HEK293 (cell line): Measurements from ENCODE around the gene KIF25.

Source experiments
- CTCF ChIA-PET: fragments of 350-600 bp; formaldehyde crosslinking; extraction: SDS; loops from one replicate; lab custom pipeline; 2021; ENCODE audit warnings: antibody characterized with exemption; lab: Yijun Ruan, JAX
- POLR2A ChIA-PET: fragments of 300-600 bp; formaldehyde crosslinking; extraction: SDS; loops from one replicate; lab custom pipeline; 2020; ENCODE audit warnings: antibody characterized with exemption, inconsistent platforms; lab: Yijun Ruan, JAX
- H3K27ac ChIP-seq: fragments of 200-500 bp; sonication (Bioruptor generic); 2 replicates; pipeline ENCODE4 v1.5.1; 2014; ENCODE audit warnings: low read depth, low read length, control low read depth, inconsistent platforms; ENCODE audit errors: extremely low read depth
- H3K36me3 ChIP-seq, 2 experiments: fragments of 200-500 bp in 1 of 2; sonication (Bioruptor generic) in 1 of 2; 1 replicate in 1 of 2; 2 replicates in 1 of 2; pipeline ENCODE4 v1.5.1; 2014 to 2017; ENCODE audit warnings: inconsistent platforms in 2 of 2, low read length in 2 of 2; ENCODE audit not compliant: control insufficient read depth in 2 of 2, insufficient read depth in 1 of 2
- H3K4me1 ChIP-seq: fragments of 200-500 bp; sonication (Bioruptor generic); 2 replicates; pipeline ENCODE4 v1.5.1; 2014; ENCODE audit warnings: mild to moderate bottlenecking, low read length, inconsistent platforms; ENCODE audit not compliant: control insufficient read depth, insufficient read depth
- H3K4me3 ChIP-seq: 2 replicates; pipeline ENCODE4 v1.5.1; 2011; ENCODE audit warnings: low read depth, mild to moderate bottlenecking, control low read depth, low read length, moderate library complexity
- H3K9me3 ChIP-seq: fragments of 200-500 bp; sonication (Bioruptor generic); 2 replicates; pipeline ENCODE4 v1.5.1; 2014; ENCODE audit warnings: low read depth, low read length, inconsistent platforms; ENCODE audit not compliant: control insufficient read depth, insufficient read depth
- BCL11A ChIP-seq: fragments of 450-650 bp; formaldehyde crosslinking; IDR thresholded peaks from 2 replicates; pipeline ENCODE4 v1.5.1; 2016; ENCODE audit warnings: low read depth, missing biosample characterization, missing genetic modification characterization
- EGR2 ChIP-seq: fragments of 450-650 bp; formaldehyde crosslinking; IDR thresholded peaks from 2 replicates; pipeline ENCODE4 v1.5.1; 2016; ENCODE audit warnings: low read depth, missing biosample characterization, missing genetic modification characterization
- KLF16 ChIP-seq: fragments of 450-650 bp; formaldehyde crosslinking; IDR thresholded peaks from 2 replicates; pipeline ENCODE4 v1.5.1; 2017; ENCODE audit warnings: missing biosample characterization, missing genetic modification characterization
- MYNN ChIP-seq: fragments of 450-650 bp; formaldehyde crosslinking; IDR thresholded peaks from 2 replicates; pipeline ENCODE4 v1.5.1; 2016; ENCODE audit warnings: missing biosample characterization, missing genetic modification characterization, borderline replicate concordance
- OVOL3 ChIP-seq: fragments of 450-650 bp; formaldehyde crosslinking; IDR thresholded peaks from 2 replicates; pipeline ENCODE4 v1.5.1; 2016; ENCODE audit warnings: missing biosample characterization, missing genetic modification characterization
- REPIN1 ChIP-seq: fragments of 450-650 bp; formaldehyde crosslinking; IDR thresholded peaks from 2 replicates; pipeline ENCODE4 v1.5.1; 2017; ENCODE audit warnings: missing biosample characterization, missing genetic modification characterization, low read depth
- ZBTB1 ChIP-seq: fragments of 450-650 bp; formaldehyde crosslinking; IDR thresholded peaks from 2 replicates; pipeline ENCODE4 v1.5.1; 2016; ENCODE audit warnings: missing biosample characterization, missing genetic modification characterization
- ZNF311 ChIP-seq: fragments of 450-650 bp; formaldehyde crosslinking; IDR thresholded peaks from 2 replicates; pipeline ENCODE4 v1.5.1; 2017; ENCODE audit warnings: missing biosample characterization, missing genetic modification characterization, borderline replicate concordance
- ZNF354C ChIP-seq: fragments of 450-650 bp; formaldehyde crosslinking; IDR thresholded peaks from 2 replicates; pipeline ENCODE4 v1.5.1; 2016; ENCODE audit warnings: missing biosample characterization, missing genetic modification characterization, low read depth, borderline replicate concordance
- ZNF391 ChIP-seq: fragments of 450-650 bp; formaldehyde crosslinking; IDR thresholded peaks from 2 replicates; pipeline ENCODE4 v1.5.1; 2016; ENCODE audit warnings: low read depth, missing biosample characterization, missing genetic modification characterization, borderline replicate concordance
- ZNF416 ChIP-seq: fragments of 450-650 bp; formaldehyde crosslinking; IDR thresholded peaks from 2 replicates; pipeline ENCODE4 v1.5.1; 2016; ENCODE audit warnings: missing biosample characterization, missing genetic modification characterization
- ZNF585B ChIP-seq: fragments of 450-650 bp; formaldehyde crosslinking; IDR thresholded peaks from 2 replicates; pipeline ENCODE4 v1.5.1; 2016; ENCODE audit warnings: missing biosample characterization, missing genetic modification characterization
- ZNF596 ChIP-seq: fragments of 450-650 bp; IDR thresholded peaks from 2 replicates; pipeline ENCODE4 v1.5.0; 2018; ENCODE audit warnings: missing biosample characterization, mild to moderate bottlenecking, missing genetic modification characterization, moderate library complexity
- ZNF600 ChIP-seq: fragments of 450-650 bp; formaldehyde crosslinking; IDR thresholded peaks from 2 replicates; pipeline ENCODE4 v1.5.1; 2016; ENCODE audit warnings: missing biosample characterization, missing genetic modification characterization
- ZNF677 ChIP-seq: fragments of 450-650 bp; IDR thresholded peaks from 2 replicates; pipeline ENCODE4 v1.5.0; 2018; ENCODE audit warnings: missing biosample characterization, mild to moderate bottlenecking, missing genetic modification characterization, moderate library complexity
- ZSCAN16 ChIP-seq: fragments of 450-650 bp; formaldehyde crosslinking; IDR thresholded peaks from 2 replicates; pipeline ENCODE4 v1.5.1; 2016; ENCODE audit warnings: missing biosample characterization, missing genetic modification characterization
- TF ChIP-seq, protein P1 (sequence below): fragments of 450-650 bp; formaldehyde crosslinking; conservative IDR thresholded peaks from 2 replicates; pipeline ENCODE4 v1.5.1; 2016; ENCODE audit warnings: low read depth, missing biosample characterization, missing genetic modification characterization
- TF ChIP-seq, protein P2 (sequence below): fragments of 450-650 bp; formaldehyde crosslinking; IDR thresholded peaks from 2 replicates; pipeline ENCODE4 v1.5.1; 2016; ENCODE audit warnings: missing biosample characterization, missing genetic modification characterization, borderline replicate concordance
- TF ChIP-seq, protein P3 (sequence below): fragments of 450-650 bp; formaldehyde crosslinking; IDR thresholded peaks from 2 replicates; pipeline ENCODE4 v1.5.1; 2016; ENCODE audit warnings: missing biosample characterization, missing genetic modification characterization
- TF ChIP-seq, protein P4 (sequence below): fragments of 450-650 bp; formaldehyde crosslinking; IDR thresholded peaks from 2 replicates; pipeline ENCODE4 v1.5.1; 2017; ENCODE audit warnings: missing biosample characterization, missing genetic modification characterization
- TF ChIP-seq, protein P5 (sequence below): fragments of 450-650 bp; formaldehyde crosslinking; optimal IDR thresholded peaks from 2 replicates; pipeline ENCODE3; 2016; ENCODE audit warnings: missing biosample characterization, mild to moderate bottlenecking, missing genetic modification characterization

KIF25 gene

DNA sequence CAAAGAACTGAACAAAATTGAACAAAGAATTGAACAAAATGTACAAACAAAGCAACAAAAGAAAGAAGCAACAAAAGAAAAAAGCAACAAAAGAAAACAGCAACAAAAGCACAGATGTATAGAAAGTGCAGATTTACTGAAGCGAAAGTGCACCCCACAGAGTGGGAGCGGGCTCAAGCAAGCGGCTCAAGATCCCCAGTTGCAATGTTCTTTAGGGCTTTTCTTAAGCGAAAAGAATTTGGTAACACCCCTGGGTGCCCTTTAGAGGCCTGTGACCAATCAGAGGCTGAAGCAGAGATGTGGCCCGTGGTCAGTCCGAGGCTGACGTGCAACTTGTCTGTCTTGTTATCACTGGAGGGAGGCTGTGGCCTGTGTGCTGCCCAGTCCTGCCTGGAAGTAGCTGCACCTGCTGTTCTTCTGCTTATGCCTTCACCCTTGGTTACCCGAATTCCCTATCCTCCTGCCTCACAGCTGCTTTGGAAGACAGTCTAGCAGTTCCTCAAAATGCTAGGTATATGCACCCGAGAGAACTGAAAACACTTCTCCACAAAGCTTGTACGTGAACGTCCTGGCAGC, 13.2 kb upstream of the KIF25 start (continued):
- no peak for TF ChIP-seq MYNN (tag by site-specific recombination)
- no peak for TF ChIP-seq ZNF354C
- no peak for TF ChIP-seq ZSCAN16
- TF ChIP-seq ZBTB1 (tag by site-specific recombination) = no peak
- TF ChIP-seq ZNF585B (tag by site-specific recombination) = no peak
- TF ChIP-seq, protein P1, sequence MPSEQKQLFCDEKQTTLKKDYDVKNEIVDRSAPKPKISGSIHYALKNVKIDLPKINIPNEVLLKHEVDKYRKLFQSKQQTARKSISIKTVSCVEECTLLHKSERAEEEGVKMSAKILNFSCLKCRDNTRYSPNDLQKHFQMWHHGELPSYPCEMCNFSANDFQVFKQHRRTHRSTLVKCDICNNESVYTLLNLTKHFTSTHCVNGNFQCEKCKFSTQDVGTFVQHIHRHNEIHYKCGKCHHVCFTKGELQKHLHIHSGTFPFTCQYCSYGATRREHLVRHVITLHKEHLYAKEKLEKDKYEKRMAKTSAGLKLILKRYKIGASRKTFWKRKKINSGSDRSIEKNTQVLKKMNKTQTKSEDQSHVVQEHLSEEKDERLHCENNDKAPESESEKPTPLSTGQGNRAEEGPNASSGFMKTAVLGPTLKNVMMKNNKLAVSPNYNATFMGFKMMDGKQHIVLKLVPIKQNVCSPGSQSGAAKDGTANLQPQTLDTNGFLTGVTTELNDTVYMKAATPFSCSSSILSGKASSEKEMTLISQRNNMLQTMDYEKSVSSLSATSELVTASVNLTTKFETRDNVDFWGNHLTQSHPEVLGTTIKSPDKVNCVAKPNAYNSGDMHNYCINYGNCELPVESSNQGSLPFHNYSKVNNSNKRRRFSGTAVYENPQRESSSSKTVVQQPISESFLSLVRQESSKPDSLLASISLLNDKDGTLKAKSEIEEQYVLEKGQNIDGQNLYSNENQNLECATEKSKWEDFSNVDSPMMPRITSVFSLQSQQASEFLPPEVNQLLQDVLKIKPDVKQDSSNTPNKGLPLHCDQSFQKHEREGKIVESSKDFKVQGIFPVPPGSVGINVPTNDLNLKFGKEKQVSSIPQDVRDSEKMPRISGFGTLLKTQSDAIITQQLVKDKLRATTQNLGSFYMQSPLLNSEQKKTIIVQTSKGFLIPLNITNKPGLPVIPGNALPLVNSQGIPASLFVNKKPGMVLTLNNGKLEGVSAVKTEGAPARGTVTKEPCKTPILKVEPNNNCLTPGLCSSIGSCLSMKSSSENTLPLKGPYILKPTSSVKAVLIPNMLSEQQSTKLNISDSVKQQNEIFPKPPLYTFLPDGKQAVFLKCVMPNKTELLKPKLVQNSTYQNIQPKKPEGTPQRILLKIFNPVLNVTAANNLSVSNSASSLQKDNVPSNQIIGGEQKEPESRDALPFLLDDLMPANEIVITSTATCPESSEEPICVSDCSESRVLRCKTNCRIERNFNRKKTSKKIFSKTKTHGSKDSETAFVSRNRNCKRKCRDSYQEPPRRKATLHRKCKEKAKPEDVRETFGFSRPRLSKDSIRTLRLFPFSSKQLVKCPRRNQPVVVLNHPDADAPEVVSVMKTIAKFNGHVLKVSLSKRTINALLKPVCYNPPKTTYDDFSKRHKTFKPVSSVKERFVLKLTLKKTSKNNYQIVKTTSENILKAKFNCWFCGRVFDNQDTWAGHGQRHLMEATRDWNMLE (tag by site-specific recombination) = no peak
- no peak for TF ChIP-seq OVOL3 (tag by site-specific recombination)
- TF ChIP-seq BCL11A (tag by site-specific recombination) = no peak
- TF ChIP-seq KLF16 (tag by site-specific recombination) = no peak
- TF ChIP-seq, protein P2, sequence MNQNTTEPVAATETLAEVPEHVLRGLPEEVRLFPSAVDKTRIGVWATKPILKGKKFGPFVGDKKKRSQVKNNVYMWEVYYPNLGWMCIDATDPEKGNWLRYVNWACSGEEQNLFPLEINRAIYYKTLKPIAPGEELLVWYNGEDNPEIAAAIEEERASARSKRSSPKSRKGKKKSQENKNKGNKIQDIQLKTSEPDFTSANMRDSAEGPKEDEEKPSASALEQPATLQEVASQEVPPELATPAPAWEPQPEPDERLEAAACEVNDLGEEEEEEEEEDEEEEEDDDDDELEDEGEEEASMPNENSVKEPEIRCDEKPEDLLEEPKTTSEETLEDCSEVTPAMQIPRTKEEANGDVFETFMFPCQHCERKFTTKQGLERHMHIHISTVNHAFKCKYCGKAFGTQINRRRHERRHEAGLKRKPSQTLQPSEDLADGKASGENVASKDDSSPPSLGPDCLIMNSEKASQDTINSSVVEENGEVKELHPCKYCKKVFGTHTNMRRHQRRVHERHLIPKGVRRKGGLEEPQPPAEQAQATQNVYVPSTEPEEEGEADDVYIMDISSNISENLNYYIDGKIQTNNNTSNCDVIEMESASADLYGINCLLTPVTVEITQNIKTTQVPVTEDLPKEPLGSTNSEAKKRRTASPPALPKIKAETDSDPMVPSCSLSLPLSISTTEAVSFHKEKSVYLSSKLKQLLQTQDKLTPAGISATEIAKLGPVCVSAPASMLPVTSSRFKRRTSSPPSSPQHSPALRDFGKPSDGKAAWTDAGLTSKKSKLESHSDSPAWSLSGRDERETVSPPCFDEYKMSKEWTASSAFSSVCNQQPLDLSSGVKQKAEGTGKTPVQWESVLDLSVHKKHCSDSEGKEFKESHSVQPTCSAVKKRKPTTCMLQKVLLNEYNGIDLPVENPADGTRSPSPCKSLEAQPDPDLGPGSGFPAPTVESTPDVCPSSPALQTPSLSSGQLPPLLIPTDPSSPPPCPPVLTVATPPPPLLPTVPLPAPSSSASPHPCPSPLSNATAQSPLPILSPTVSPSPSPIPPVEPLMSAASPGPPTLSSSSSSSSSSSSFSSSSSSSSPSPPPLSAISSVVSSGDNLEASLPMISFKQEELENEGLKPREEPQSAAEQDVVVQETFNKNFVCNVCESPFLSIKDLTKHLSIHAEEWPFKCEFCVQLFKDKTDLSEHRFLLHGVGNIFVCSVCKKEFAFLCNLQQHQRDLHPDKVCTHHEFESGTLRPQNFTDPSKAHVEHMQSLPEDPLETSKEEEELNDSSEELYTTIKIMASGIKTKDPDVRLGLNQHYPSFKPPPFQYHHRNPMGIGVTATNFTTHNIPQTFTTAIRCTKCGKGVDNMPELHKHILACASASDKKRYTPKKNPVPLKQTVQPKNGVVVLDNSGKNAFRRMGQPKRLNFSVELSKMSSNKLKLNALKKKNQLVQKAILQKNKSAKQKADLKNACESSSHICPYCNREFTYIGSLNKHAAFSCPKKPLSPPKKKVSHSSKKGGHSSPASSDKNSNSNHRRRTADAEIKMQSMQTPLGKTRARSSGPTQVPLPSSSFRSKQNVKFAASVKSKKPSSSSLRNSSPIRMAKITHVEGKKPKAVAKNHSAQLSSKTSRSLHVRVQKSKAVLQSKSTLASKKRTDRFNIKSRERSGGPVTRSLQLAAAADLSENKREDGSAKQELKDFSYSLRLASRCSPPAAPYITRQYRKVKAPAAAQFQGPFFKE = no peak
- no peak for TF ChIP-seq ZNF416
- TF ChIP-seq ZNF677 (tag by site-specific recombination) = no peak

DNA sequence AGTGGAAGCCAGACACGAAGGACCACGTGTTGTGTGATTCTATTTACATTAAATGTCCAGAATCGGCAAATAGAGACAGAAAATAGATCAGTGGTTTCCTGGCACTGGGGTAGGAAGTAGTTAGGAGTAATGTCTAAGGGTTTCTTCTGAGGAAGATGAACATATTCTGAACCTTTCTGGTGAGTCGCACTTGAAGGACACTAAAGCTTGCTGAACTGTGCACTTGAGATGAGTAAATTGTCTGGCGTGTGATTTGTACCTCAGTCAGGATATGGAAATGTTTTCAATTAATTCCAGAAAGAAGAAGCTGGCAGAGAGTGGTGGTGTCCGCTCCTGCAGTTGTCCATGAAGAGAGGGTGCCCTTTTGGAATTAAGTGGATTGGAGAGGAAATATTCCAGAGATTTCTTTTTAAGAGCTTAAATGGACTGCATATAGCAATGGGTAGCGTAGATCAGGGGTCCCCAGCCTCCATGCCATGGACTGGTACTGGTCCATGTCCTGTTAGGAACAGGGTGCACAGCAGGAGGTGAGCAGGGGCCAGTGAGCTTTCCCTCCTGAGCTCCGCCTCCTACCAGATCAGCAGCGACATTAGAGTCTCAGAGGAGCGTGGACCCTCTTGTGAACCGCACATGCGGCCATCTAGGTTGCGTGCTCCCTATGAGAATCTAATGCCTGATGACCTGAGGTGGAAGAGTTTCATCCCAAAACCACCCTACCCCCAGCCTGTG, 12.4 kb upstream of the KIF25 start:
- ChIA-PET CTCF (interaction anchor here (0.6 to 1.1 kb wide), 3 partner anchors 17 to 135 kb away, joined by 3 to 6 read pairs (median 3); no protein-coding TSS in a partner anchor), POLR2A (no interaction called here)
- H3K36me3 ChIP-seq = no peaks in the 10 kb centered on the region
- no peak overlapping the region for H3K4me3 ChIP-seq
- H3K9me3 ChIP-seq = no peaks in the 10 kb centered on the region
- H3K27ac ChIP-seq = no peak overlapping the region
- no peaks in the 10 kb centered on the region for H3K4me1 ChIP-seq
- TF ChIP-seq ZNF596 (tag by site-specific recombination) (no peak), REPIN1 (tag by site-specific recombination) (no peak), EGR2 (no peak), ZNF600 (tag by site-specific recombination) (no peak), ZNF311 (tag by site-specific recombination) (no peak), ZNF391 (tag by site-specific recombination) (no peak)
- TF ChIP-seq, protein P3, sequence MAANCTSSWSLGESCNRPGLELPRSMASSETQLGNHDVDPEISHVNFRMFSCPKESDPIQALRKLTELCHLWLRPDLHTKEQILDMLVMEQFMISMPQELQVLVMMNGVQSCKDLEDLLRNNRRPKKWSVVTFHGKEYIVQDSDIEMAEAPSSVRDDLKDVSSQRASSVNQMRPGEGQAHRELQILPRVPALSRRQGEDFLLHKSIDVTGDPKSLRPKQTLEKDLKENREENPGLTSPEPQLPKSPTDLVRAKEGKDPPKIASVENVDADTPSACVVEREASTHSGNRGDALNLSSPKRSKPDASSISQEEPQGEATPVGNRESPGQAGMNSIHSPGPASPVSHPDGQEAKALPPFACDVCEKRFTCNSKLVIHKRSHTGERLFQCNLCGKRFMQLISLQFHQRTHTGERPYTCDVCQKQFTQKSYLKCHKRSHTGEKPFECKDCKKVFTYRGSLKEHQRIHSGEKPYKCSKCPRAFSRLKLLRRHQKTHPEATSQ (tag by site-specific recombination) = no peak
- TF ChIP-seq, protein P4, sequence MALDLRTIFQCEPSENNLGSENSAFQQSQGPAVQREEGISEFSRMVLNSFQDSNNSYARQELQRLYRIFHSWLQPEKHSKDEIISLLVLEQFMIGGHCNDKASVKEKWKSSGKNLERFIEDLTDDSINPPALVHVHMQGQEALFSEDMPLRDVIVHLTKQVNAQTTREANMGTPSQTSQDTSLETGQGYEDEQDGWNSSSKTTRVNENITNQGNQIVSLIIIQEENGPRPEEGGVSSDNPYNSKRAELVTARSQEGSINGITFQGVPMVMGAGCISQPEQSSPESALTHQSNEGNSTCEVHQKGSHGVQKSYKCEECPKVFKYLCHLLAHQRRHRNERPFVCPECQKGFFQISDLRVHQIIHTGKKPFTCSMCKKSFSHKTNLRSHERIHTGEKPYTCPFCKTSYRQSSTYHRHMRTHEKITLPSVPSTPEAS (tag by site-specific recombination) = no peak
- TF ChIP-seq, protein P5, sequence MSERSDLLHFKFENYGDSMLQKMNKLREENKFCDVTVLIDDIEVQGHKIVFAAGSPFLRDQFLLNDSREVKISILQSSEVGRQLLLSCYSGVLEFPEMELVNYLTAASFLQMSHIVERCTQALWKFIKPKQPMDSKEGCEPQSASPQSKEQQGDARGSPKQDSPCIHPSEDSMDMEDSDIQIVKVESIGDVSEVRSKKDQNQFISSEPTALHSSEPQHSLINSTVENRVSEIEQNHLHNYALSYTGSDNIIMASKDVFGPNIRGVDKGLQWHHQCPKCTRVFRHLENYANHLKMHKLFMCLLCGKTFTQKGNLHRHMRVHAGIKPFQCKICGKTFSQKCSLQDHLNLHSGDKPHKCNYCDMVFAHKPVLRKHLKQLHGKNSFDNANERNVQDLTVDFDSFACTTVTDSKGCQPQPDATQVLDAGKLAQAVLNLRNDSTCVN = no peak
